Testis (tissue), 3 donors: ENCODE measurements around the gene PRR36. TPM values are rescaled to one million over a fixed set of nuclear protein-coding genes. Genes with fewer than 3 reads are reported as not detected.

Experiments
- DNase-seq: peaks from one replicate; pipeline ENCODE4 v3.0.0-alpha.2; 2019
- H3K27ac ChIP-seq, 2 donors: fragments of 200-600 bp; sonication (generic); one replicate each; pipeline ENCODE4 v1.5.1; 2019
- H3K27me3 ChIP-seq: fragments of 200-600 bp; sonication (generic); one replicate; pipeline ENCODE4 v1.5.1; 2019
- H3K36me3 ChIP-seq: fragments of 200-600 bp; sonication (generic); one replicate; pipeline ENCODE4 v1.5.1; 2017; ENCODE audit warnings: low read depth; ENCODE audit errors: missing control alignments
- H3K4me1 ChIP-seq: fragments of 200-600 bp; sonication (generic); one replicate; pipeline ENCODE4 v1.5.1; 2019
- H3K4me3 ChIP-seq, 2 donors: fragments of 200-600 bp; sonication (generic); one replicate each; pipeline ENCODE4 v1.5.1; 2017 to 2019
- H3K9me3 ChIP-seq: fragments of 200-600 bp; sonication (generic); one replicate; pipeline ENCODE4 v1.5.1; 2017
- POLR2A ChIP-seq: fragments of 450-650 bp; IDR thresholded peaks from one replicate; pipeline ENCODE4 v1.6.1; 2017; ENCODE audit warnings: antibody characterized with exemption, mild to moderate bottlenecking, moderate library complexity
- WGBS, 2 donors: methylation state at CpG; one replicate each; pipeline ENCODE4 v1.1.5; 2018; 5-methylcytosine and 5-hydroxymethylcytosine counted together
- intact Hi-C: fragments of 100-400 bp; cut with DNase I; formaldehyde crosslinking; loops from one replicate; pipeline ENCODE4 v1.15.1; 2023; ENCODE audit warnings: low total_unique reads
- polyA plus RNA-seq: library from polyadenylated mRNA; stranded (reverse); fragments of 350-450 nt; fragmentation: Illumina TruSeq; extraction: RNeasy Lipid Tissue Mini Kit (QIAGEN cat#74804); gene quantifications from one replicate; pipeline ENCODE4 v1.2.3, GENCODE V29; 2014; ENCODE audit warnings: low read depth, low replicate concordance; ENCODE audit not compliant: insufficient read depth
- total RNA-seq, 2 donors: library from RNA; depleted of rRNA; stranded (reverse); fragments of >200 nt; gene quantifications; one replicate each; pipeline ENCODE4 v1.2.3, GENCODE V29; 2016
- TF ChIP-seq, protein P1 (sequence below), 3 experiments: fragments of 450-650 bp in 2 of 3; fragments of 200-600 bp in 1 of 3; sonication (generic) in 1 of 3; IDR thresholded peaks; one replicate each; pipeline ENCODE4 v1.5.1; 2016 to 2019; ENCODE audit warnings: antibody characterized with exemption in 3 of 3, mild to moderate bottlenecking in 2 of 3, moderate library complexity in 1 of 3

PRR36 gene
- total and polyA plus RNA-seq, 3 donors from 2014 or later = 0.50 to 3.3 (median 2.9) TPM

DNA sequence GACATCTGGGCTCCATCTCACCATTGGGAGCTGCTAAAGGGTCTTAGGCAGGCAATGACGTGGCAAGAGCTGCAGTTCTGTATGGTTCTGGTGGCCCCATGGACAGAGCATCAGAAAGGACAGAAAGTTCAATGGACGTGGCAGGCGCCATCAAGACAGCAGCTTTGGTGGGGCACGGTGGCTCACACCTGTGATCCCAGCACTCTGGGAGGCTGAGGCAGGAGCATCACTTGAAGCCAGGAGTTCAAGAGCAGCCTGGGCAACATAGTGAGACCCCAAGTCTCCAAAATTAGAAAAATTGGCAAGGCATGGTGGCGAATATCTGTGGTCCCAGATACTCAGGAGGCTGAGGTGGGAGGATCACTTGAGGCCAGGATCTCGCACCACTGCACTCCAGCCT, 34.7 kb downstream of the PRR36 start:
- no peak overlapping the region for H3K27ac ChIP-seq
- H3K9me3 ChIP-seq = no peaks in the 10 kb centered on the region
- no peaks in the 10 kb centered on the region for H3K27me3 ChIP-seq
- intact Hi-C loops = no loop called here
- H3K36me3 ChIP-seq = no peaks in the 10 kb centered on the region
- H3K4me3 ChIP-seq = no peak overlapping the region
- TF ChIP-seq, protein P1, sequence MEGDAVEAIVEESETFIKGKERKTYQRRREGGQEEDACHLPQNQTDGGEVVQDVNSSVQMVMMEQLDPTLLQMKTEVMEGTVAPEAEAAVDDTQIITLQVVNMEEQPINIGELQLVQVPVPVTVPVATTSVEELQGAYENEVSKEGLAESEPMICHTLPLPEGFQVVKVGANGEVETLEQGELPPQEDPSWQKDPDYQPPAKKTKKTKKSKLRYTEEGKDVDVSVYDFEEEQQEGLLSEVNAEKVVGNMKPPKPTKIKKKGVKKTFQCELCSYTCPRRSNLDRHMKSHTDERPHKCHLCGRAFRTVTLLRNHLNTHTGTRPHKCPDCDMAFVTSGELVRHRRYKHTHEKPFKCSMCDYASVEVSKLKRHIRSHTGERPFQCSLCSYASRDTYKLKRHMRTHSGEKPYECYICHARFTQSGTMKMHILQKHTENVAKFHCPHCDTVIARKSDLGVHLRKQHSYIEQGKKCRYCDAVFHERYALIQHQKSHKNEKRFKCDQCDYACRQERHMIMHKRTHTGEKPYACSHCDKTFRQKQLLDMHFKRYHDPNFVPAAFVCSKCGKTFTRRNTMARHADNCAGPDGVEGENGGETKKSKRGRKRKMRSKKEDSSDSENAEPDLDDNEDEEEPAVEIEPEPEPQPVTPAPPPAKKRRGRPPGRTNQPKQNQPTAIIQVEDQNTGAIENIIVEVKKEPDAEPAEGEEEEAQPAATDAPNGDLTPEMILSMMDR (IDR thresholded peaks at IDR 0.05) = no peak
- no peak for TF ChIP-seq POLR2A
- DNase-seq = no peak
- no peaks in the 10 kb centered on the region for H3K4me1 ChIP-seq
- 91 to 95% methylated on average over 2 to 6 of the region's 6 CpGs for WGBS, 2 donors

DNA sequence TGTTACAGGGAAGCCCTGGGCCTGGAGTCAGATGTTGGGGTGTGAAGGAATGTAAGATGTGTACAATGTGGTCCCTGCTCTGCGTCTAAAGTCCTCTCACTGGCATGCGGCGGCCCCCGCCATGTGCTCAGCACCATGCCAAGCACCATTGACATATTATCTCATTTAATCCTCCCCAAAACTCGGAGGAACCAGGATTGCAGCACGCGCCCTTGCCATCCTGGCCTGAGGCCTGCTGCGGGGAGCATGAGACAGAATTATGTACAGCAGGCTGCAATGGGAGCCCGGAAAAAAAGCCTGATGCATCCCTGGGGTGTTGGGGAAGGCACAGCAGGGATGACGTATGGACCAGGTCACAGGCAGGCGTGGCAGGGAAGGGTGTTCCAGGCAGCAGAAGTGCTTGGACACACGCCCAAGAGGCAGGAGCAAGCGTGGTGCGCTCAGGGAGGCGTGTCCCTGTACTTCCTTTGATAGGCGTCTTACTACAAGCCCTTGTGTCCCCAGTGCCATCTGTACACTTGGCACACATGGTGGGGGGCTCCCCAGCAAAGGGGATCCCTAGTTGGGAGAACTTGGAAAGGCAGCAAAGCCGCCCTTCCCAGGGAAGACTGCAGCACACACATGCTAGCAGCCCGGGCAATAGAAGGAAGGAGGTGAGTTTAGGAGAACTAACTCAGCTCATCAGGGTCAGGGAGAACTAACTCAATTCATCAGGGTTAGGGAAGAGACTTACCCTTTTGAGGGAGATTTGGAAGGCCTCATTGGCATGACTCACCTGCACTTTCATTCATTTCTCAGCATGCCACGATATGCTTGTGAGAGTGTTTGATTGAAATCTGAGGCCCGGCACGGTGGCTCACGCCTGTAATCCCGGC, 40.7 kb downstream of the PRR36 start:
- Histone ChIP-seq H3K4me3 (no peak overlapping the region), H3K27me3 (no peaks in the 10 kb centered on the region), H3K4me1 (peaks cover 12% of the 10 kb centered on the region), H3K9me3 (no peaks in the 10 kb centered on the region), H3K27ac (no peak overlapping the region), H3K36me3 (no peaks in the 10 kb centered on the region)
- TF ChIP-seq POLR2A = no peak
- TF ChIP-seq, protein P1 (IDR thresholded peaks at IDR 0.05) = no peak
- WGBS, 2 donors = 70 to 77% methylated on average over 21 to 23 of the region's 23 CpGs
- intact Hi-C loops = no loop called here
- peak; percentile 86 for DNase-seq

DNA sequence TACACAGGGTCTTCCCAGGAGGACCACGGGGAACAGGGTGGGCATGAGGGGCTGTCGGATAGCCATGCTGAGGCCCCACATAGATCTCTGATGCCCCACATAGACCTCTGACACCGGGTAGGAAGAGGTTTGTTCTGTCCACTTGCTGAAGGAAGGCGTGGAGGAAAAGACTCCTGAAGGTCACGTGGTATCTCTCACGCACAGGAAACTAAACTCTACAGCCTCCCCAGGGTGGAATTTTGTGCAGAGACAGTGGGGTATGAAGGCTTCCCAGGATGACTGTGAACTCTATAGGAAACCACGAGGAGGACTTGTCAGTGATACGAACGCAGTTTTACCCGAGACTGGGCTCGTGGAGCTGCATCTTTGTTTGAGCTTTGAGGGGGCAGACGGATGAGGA, 41.4 kb downstream of the PRR36 start:
- Histone ChIP-seq H3K9me3 (no peaks in the 10 kb centered on the region), H3K4me1 (peaks cover 12% of the 10 kb centered on the region), H3K4me3 (no peak overlapping the region), H3K36me3 (no peaks in the 10 kb centered on the region), H3K27ac (no peak overlapping the region), H3K27me3 (no peaks in the 10 kb centered on the region)
- TF ChIP-seq POLR2A = no peak
- TF ChIP-seq, protein P1 (IDR thresholded peaks at IDR 0.05) = no peak
- DNase-seq = no peak
- WGBS, 2 donors = 67 to 81% methylated on average over 8 to 12 of the region's 12 CpGs
- intact Hi-C loops = no loop called here

DNA sequence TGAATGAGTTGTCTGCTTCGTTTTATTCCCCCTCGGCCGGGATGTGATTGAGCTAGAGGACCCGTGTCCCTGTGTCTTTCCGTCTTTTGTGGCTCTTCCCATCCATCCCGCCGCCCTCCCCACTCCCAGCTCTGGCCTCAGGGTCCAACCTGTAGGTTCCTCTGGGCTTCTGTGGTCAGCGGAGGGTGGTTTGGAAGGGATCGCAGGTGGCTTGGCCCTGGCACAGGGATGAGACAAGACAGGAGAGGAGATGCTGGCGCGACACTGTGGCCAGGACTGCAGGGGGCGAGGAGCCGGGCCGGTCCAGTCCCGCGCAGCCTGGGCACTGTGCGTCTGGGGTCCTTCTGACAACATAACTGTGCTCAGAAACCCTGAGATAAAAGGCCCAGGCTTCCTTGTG, 42.2 kb downstream of the PRR36 start:
- DNase-seq = no peak
- no peak overlapping the region for H3K4me3 ChIP-seq
- 84 to 85% methylated on average over 16 to 17 of the region's 17 CpGs for WGBS, 2 donors
- TF ChIP-seq, protein P1 (IDR thresholded peaks at IDR 0.05) = no peak
- no peak for TF ChIP-seq POLR2A
- no peaks in the 10 kb centered on the region for H3K27me3 ChIP-seq
- no peaks in the 10 kb centered on the region for H3K36me3 ChIP-seq
- no peak overlapping the region for H3K27ac ChIP-seq
- intact Hi-C loops = no loop called here
- H3K4me1 ChIP-seq = peaks cover 12% of the 10 kb centered on the region
- no peaks in the 10 kb centered on the region for H3K9me3 ChIP-seq

DNA sequence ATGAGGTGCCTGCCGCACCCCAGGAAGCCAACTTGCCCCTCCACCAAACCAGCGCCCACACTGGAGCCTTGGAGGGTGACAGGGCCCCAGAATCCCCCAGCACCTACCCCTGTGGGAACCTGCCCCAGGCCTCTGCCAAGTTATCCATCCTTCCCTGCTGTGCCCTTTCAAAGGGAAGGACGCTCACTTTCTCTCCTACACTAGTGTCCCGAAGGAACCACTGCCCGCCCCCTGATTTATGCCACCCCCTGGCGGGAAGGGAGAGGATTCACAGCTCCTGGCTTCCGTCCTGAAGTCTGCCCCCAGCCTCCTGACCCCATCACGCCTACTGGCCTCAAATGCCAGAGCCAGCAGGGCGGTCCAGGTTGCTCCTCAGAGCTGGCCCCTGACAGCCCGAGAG, 42.7 kb downstream of the PRR36 start:
- Histone ChIP-seq H3K36me3 (no peaks in the 10 kb centered on the region), H3K27me3 (no peaks in the 10 kb centered on the region), H3K27ac (no peak overlapping the region), H3K4me3 (no peak overlapping the region), H3K4me1 (peaks cover 12% of the 10 kb centered on the region), H3K9me3 (no peaks in the 10 kb centered on the region)
- intact Hi-C loops = no loop called here
- TF ChIP-seq, protein P1 (IDR thresholded peaks at IDR 0.05) = peak in 1 of 3 experiments; percentile 15
- TF ChIP-seq POLR2A = no peak
- WGBS, 2 donors = 52 to 65% methylated on average over 2 to 10 of the region's 10 CpGs
- no peak for DNase-seq
